CD14-positive monocyte (primary cell): ENCODE measurements around the gene CCND3. TPM values are rescaled to one million over a fixed set of nuclear protein-coding genes. Genes with fewer than 3 reads are reported as not detected.

ENCODE experiments used
- DNase-seq, 3 donors: peaks; one replicate each; pipeline ENCODE4 v3.0.0-alpha.2; 2011 to 2022
- H2AFZ ChIP-seq: 2 replicates; pipeline ENCODE4 v1.6.0; 2012; ENCODE audit warnings: mild to moderate bottlenecking, low read depth, low read length, inconsistent platforms; ENCODE audit not compliant: insufficient read depth, poor library complexity, severe bottlenecking
- H3K27ac ChIP-seq, 2 donors: 1 replicate in 1 of 2; 2 replicates in 1 of 2; pipeline ENCODE4 v1.5.1; 2012 to 2013; ENCODE audit warnings: low read length in 2 of 2, control low read depth in 1 of 2, inconsistent platforms in 1 of 2, low read depth in 1 of 2, mild to moderate bottlenecking in 1 of 2
- H3K27me3 ChIP-seq, 2 donors: one replicate each; pipeline versions ENCODE4 v1.6.0 to v1.6.1; 2011 to 2013; ENCODE audit warnings: low read length in 2 of 2; ENCODE audit not compliant: control insufficient read depth in 2 of 2, insufficient read depth in 2 of 2
- H3K36me3 ChIP-seq, 2 donors: replicated peaks in 1 of 2; 1 replicate in 1 of 2; 2 replicates in 1 of 2; pipeline versions ENCODE4 v1.5.1 to v1.6.1; 2012 to 2013; ENCODE audit warnings: low read length in 2 of 2, control low read depth in 1 of 2, inconsistent platforms in 1 of 2, mild to moderate bottlenecking in 1 of 2; ENCODE audit not compliant: insufficient read depth in 2 of 2, control insufficient read depth in 1 of 2
- H3K4me1 ChIP-seq, 2 donors: 1 replicate in 1 of 2; 2 replicates in 1 of 2; pipeline versions ENCODE4 v1.5.1 to v1.6.1; 2012 to 2013; ENCODE audit warnings: low read length in 2 of 2, control low read depth in 1 of 2, inconsistent platforms in 1 of 2, mild to moderate bottlenecking in 1 of 2, moderate library complexity in 1 of 2; ENCODE audit not compliant: insufficient read depth in 2 of 2, control insufficient read depth in 1 of 2
- H3K4me2 ChIP-seq: replicated peaks from 2 replicates; pipeline ENCODE3; 2012; ENCODE audit warnings: low read length, moderate library complexity, mild to moderate bottlenecking; ENCODE audit not compliant: poor library complexity, severe bottlenecking; ENCODE audit errors: extremely low read depth
- H3K4me3 ChIP-seq, 3 experiments: fragments of 200-600 bp in 1 of 3; sonication (generic) in 1 of 3; replicated peaks in 1 of 3; 1 replicate in 2 of 3; 2 replicates in 1 of 3; pipeline ENCODE4 v1.5.1; 2011 to 2013; ENCODE audit warnings: low read length in 3 of 3, mild to moderate bottlenecking in 3 of 3, control low read depth in 2 of 3, low read depth in 2 of 3, inconsistent platforms in 1 of 3, moderate library complexity in 1 of 3
- H3K79me2 ChIP-seq: 2 replicates; pipeline ENCODE4 v1.6.0; 2012; ENCODE audit warnings: mild to moderate bottlenecking, control low read depth, inconsistent platforms, low read length, moderate library complexity; ENCODE audit not compliant: insufficient read depth
- H3K9ac ChIP-seq: 2 replicates; pipeline ENCODE4 v1.6.0; 2017; ENCODE audit warnings: low read length, mild to moderate bottlenecking; ENCODE audit not compliant: insufficient read depth, poor library complexity, severe bottlenecking
- H3K9me3 ChIP-seq, 2 donors: replicated peaks in 1 of 2; 1 replicate in 1 of 2; 2 replicates in 1 of 2; pipeline versions ENCODE4 v1.5.1 to v1.6.1; 2012 to 2013; ENCODE audit warnings: low read length in 2 of 2, control low read depth in 1 of 2; ENCODE audit not compliant: control insufficient read depth in 1 of 2, insufficient read depth in 1 of 2
- H4K20me1 ChIP-seq: 2 replicates; pipeline ENCODE4 v1.6.0; 2012; ENCODE audit warnings: mild to moderate bottlenecking, low read length, control low read depth, moderate library complexity; ENCODE audit not compliant: insufficient read depth
- H3K27ac Mint-ChIP-seq, 7 donors: one replicate each; pipeline ENCODE4 v1.8.0; 2020; ENCODE audit warnings: mild to moderate bottlenecking in 7 of 7, mixed read lengths in 7 of 7, moderate library complexity in 6 of 7, inconsistent platforms in 2 of 7
- H3K27me3 Mint-ChIP-seq, 3 donors: one replicate each; pipeline ENCODE4 v1.8.0; 2021 to 2022; ENCODE audit warnings: low read depth in 3 of 3, mild to moderate bottlenecking in 3 of 3, mixed read lengths in 3 of 3, moderate library complexity in 3 of 3, inconsistent platforms in 1 of 3
- H3K36me3 Mint-ChIP-seq, 2 donors: one replicate each; pipeline ENCODE4 v1.8.0; 2020; ENCODE audit warnings: mixed read lengths in 2 of 2, inconsistent platforms in 1 of 2, mild to moderate bottlenecking in 1 of 2
- H3K4me1 Mint-ChIP-seq: one replicate; pipeline ENCODE4 v1.8.0; 2020; ENCODE audit warnings: mild to moderate bottlenecking, mixed read lengths
- H3K4me3 Mint-ChIP-seq, 2 donors: one replicate each; pipeline ENCODE4 v1.8.0; 2020; ENCODE audit warnings: mild to moderate bottlenecking in 2 of 2, mixed read lengths in 2 of 2, moderate library complexity in 1 of 2
- H3K9me3 Mint-ChIP-seq, 7 donors: one replicate each; pipeline ENCODE4 v1.8.0; 2020 to 2022; ENCODE audit warnings: mixed read lengths in 7 of 7, mild to moderate bottlenecking in 6 of 7, moderate library complexity in 6 of 7, inconsistent platforms in 2 of 7
- WGBS: methylation state at CpG from one replicate; pipeline ENCODE4 v1.1.5; 2013; ENCODE audit warnings: missing lambda C conversion rate; ENCODE audit not compliant: insufficient coverage; 5-methylcytosine and 5-hydroxymethylcytosine counted together
- intact Hi-C, 2 donors: fragments of 100-400 bp; cut with micrococcal nuclease; formaldehyde crosslinking; loops; one replicate each; pipeline versions ENCODE4 v1.15.0 to v1.15.1; 2023
- polyA plus RNA-seq, 3 donors: library from polyadenylated mRNA; depleted of rRNA in 1 of 3; unstranded in 2 of 3; stranded (reverse) in 1 of 3; fragments of 300-500 nt in 2 of 3; fragments of >200 nt in 1 of 3; fragmentation: Illumina TruSeq in 2 of 3; gene quantifications; 1 replicate in 2 of 3; 2 replicates in 1 of 3; pipeline ENCODE4 v1.2.3, GENCODE V29; 2012 to 2021
- TF ChIP-seq, protein P1 (sequence below): fragments of 200-600 bp; IDR thresholded peaks from one replicate; pipeline ENCODE4 v1.8.0; 2022; ENCODE audit warnings: antibody characterized with exemption, mild to moderate bottlenecking

The CCND3 gene
- polyA plus RNA-seq, 3 donors, result 166 to 273 (median 259) TPM

DNA sequence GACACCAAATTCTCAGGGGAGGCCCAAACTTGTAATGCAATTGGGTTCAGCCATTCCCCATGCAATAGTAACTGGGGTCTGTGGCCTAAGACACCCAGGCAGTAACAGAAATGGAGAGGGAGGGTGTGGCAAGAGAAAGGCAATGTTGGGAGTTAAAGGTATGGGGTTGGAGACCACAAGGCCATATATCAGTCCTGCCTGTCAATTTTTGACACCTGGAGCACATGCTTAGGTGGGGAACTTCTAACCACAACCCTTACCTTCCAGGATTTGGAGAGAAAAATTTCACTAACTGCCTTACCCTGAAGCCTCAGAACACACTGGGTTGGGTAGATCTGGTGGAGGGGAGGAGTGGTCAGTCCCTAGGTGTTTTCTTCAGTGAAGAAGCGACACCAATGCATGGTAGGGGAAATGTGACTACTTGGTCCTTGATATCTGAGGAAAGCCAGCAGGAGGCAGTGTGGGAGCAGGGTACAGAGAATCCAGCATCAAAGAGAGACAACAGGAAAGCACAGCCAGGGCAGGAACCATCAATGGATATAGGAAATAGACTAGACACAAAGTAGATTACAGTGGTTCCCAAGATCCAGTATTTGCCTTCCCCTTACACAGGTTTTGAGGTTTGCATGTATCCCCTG lies 39.6 kb downstream of the CCND3 start:
- TF ChIP-seq, protein P1, sequence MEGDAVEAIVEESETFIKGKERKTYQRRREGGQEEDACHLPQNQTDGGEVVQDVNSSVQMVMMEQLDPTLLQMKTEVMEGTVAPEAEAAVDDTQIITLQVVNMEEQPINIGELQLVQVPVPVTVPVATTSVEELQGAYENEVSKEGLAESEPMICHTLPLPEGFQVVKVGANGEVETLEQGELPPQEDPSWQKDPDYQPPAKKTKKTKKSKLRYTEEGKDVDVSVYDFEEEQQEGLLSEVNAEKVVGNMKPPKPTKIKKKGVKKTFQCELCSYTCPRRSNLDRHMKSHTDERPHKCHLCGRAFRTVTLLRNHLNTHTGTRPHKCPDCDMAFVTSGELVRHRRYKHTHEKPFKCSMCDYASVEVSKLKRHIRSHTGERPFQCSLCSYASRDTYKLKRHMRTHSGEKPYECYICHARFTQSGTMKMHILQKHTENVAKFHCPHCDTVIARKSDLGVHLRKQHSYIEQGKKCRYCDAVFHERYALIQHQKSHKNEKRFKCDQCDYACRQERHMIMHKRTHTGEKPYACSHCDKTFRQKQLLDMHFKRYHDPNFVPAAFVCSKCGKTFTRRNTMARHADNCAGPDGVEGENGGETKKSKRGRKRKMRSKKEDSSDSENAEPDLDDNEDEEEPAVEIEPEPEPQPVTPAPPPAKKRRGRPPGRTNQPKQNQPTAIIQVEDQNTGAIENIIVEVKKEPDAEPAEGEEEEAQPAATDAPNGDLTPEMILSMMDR, result peak; percentile 53
- Histone ChIP-seq H3K4me1 (no peaks in the 10 kb centered on the region), H3K36me3 (peaks cover 25 to 56% of the 10 kb centered on the region in 2 donors), H3K27ac (no peak overlapping the region), H3K79me2 (no peaks in the 10 kb centered on the region), H3K9me3 (no peaks in the 10 kb centered on the region), H4K20me1 (no peaks in the 10 kb centered on the region), H3K4me2 (no peak overlapping the region), H3K4me3 (no peak overlapping the region), H3K9ac (no peak overlapping the region), H2AFZ (no peak overlapping the region), H3K27me3 (no peaks in the 10 kb centered on the region)
- no peak overlapping the region for H3K4me3 Mint-ChIP-seq
- peaks cover 37 to 52% of the 10 kb centered on the region in 2 donors for H3K36me3 Mint-ChIP-seq
- peak overlapping the region in 3 of 7 donors; percentile 7 to 52 (median 34) for H3K27ac Mint-ChIP-seq
- H3K9me3 Mint-ChIP-seq, result no peaks in the 10 kb centered on the region
- DNase-seq, result peak; percentile 25 to 47 (median 26)
- intact Hi-C loops, result loop anchor here in 1 of 2 donors (5.0 kb wide), 1 partner anchor 140 kb away; no protein-coding TSS in a partner anchor
- WGBS, result no CpG with 5 or more reads among the region's 1 CpG
- peaks cover 0 to 2% (median 0%) of the 10 kb centered on the region in 3 donors for H3K27me3 Mint-ChIP-seq
- peaks cover 12% of the 10 kb centered on the region for H3K4me1 Mint-ChIP-seq

DNA sequence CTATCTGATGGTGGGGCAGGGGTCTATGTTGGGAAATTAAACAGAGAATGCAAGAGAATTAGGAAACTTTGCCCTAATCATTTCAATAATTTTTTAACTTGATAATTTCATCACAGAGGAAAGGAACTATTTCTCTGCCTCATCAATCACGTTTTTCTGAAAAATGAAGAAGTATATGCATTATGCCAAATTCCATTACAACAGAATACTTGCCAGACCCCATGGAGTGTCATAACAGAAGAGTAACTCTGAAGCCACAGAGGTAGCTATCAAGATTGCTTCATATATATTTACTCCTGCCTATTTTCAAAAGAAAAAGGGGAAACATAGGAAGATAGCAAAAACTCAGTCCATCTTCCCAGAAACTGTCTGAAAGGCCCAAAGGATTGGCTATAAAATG lies 40.7 kb downstream of the CCND3 start:
- intact Hi-C loops, result loop anchor here in 1 of 2 donors (5.0 kb wide), 1 partner anchor 141 kb away; no protein-coding TSS in a partner anchor
- Histone ChIP-seq H3K36me3 (peaks cover 14 to 44% of the 10 kb centered on the region in 2 donors), H4K20me1 (no peaks in the 10 kb centered on the region), H3K79me2 (no peaks in the 10 kb centered on the region), H3K27ac (no peak overlapping the region), H3K4me3 (no peak overlapping the region), H3K27me3 (no peaks in the 10 kb centered on the region), H2AFZ (no peak overlapping the region), H3K4me1 (peaks cover 8 to 10% of the 10 kb centered on the region in 2 donors), H3K9ac (no peak overlapping the region), H3K9me3 (no peaks in the 10 kb centered on the region), H3K4me2 (no peak overlapping the region)
- Mint-ChIP-seq H3K27me3 (peaks cover 0 to 2% (median 0%) of the 10 kb centered on the region in 3 donors), H3K27ac (peak overlapping the region in 2 of 7 donors; percentile 7 to 53), H3K4me3 (no peak overlapping the region), H3K4me1 (peaks cover 21% of the 10 kb centered on the region), H3K36me3 (peaks cover 26 to 41% of the 10 kb centered on the region in 2 donors), H3K9me3 (no peaks in the 10 kb centered on the region)
- TF ChIP-seq, protein P1, result no peak
- DNase-seq, result no peak
- no CpG with 5 or more reads among the region's 1 CpG for WGBS
